ENCODE data around the gene UGT1A8.

Gene UGT1A8

DNA sequence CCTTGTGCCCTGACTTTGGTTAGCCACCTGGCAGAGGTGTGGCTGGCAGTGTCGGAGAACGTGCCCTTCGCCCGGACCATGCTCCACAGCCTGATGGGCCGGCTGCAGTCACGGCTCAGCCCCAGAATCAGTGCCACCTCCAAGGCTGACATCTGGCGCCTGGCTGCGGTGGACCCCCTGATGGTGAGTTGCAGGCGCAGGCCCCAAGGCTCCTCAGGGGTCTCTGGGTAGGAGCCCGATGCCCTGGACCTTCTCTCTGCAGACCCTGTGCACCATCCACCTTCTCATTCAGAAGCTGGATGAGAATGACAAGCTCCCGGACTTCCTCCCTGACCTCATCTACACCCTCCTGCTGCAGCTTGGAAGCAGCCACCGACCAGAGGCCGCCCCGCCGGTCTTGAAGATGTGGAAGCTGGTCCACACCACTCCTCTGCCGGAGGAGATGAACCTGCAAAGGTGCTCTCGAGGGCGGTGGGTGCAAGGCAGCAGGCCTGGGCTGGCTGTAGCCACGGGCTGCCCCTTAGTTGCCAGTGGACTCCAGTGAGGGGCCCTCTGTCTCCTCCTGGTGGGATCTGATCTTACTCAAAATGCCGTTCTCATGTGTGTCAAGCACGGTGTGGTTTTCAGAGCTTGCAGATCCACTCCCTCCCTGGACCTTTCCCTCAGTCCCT, 204.8 kb downstream of the UGT1A8 start:
- DNase-seq = no peak

Measured in SHP77 (cell line).